Measurements from ENCODE around the gene NDUFB7.
"Not testable (repeated sequence)": the region's sequence is repeated elsewhere in the genome, so short reads cannot be mapped to it uniquely, and the experiment has no call there.

The NDUFB7 gene

GRCh38 chr19:14576363-14576762 is 4.5 kb upstream of the NDUFB7 start:
- Histone ChIP-seq H4K20me1 (peaks cover 12% of the 10 kb centered on the region), H3K4me2 (peak overlapping the region; percentile 29; the same call in 1 of the 2 replicates), H3K27me3 (no peaks in the 10 kb centered on the region), H3K27ac (no peak overlapping the region), H3K4me1 (peaks cover 57% of the 10 kb centered on the region), H3K4me3 (no peak overlapping the region), H3K36me3 (no peaks in the 10 kb centered on the region), H3K9ac (no peak overlapping the region), H3K9me3 (no peaks in the 10 kb centered on the region)
- TF ChIP-seq Cebpa-rat (IDR thresholded peaks at IDR 0.05): no peak

- H3K4me2 ChIP-seq: no peak overlapping the region
- H3K27me3 ChIP-seq: no peaks in the 10 kb centered on the region
- TF ChIP-seq Cebpa-rat (IDR thresholded peaks at IDR 0.05): no peak
- H3K4me3 ChIP-seq: no peak overlapping the region
- H3K9ac ChIP-seq: no peak overlapping the region
- no peaks in the 10 kb centered on the region for H3K36me3 ChIP-seq
- H3K9me3 ChIP-seq: no peaks in the 10 kb centered on the region
- peaks cover 66% of the 10 kb centered on the region for H3K4me1 ChIP-seq
- H4K20me1 ChIP-seq: peaks cover 21% of the 10 kb centered on the region
- H3K27ac ChIP-seq: no peak overlapping the region
These were observed 3.6 kb upstream of the NDUFB7 start for GRCh38 chr19:14575428-14575980.

GRCh38 chr19:14570864-14571527 is 870 bp downstream of the NDUFB7 start:
- H3K9ac ChIP-seq: peak overlapping the region; percentile 89
- H3K36me3 ChIP-seq: peaks cover 18% of the 10 kb centered on the region
- H3K4me3 ChIP-seq: peak overlapping the region; percentile 87
- peak overlapping the region; percentile 84 for H3K27ac ChIP-seq
- no peak for TF ChIP-seq Cebpa-rat (IDR thresholded peaks at IDR 0.05)
- peak overlapping the region; percentile 99 for H3K4me2 ChIP-seq
- H3K4me1 ChIP-seq: peaks cover 72% of the 10 kb centered on the region
- peaks cover 49% of the 10 kb centered on the region for H4K20me1 ChIP-seq
- H3K9me3 ChIP-seq: no peaks in the 10 kb centered on the region
- H3K27me3 ChIP-seq: no peaks in the 10 kb centered on the region

GRCh38 chr19:14567079-14567478 is 4.8 kb downstream of the NDUFB7 start:
- TF ChIP-seq Cebpa-rat (IDR thresholded peaks at IDR 0.05): no peak
- H3K9me3 ChIP-seq: no peaks in the 10 kb centered on the region
- H3K27ac ChIP-seq: peak overlapping the region; percentile 79
- peak overlapping the region; percentile 47 for H3K4me3 ChIP-seq
- H3K4me2 ChIP-seq: peak overlapping the region; percentile 91
- peaks cover 36% of the 10 kb centered on the region for H3K36me3 ChIP-seq
- H4K20me1 ChIP-seq: peaks cover 82% of the 10 kb centered on the region
- peaks cover 87% of the 10 kb centered on the region for H3K4me1 ChIP-seq
- H3K9ac ChIP-seq: peak overlapping the region; percentile 43
- no peaks in the 10 kb centered on the region for H3K27me3 ChIP-seq

- H3K9ac ChIP-seq: peak overlapping the region; percentile 43
- peak overlapping the region; percentile 79 for H3K27ac ChIP-seq
- TF ChIP-seq Cebpa-rat (IDR thresholded peaks at IDR 0.05): no peak
- H3K4me3 ChIP-seq: peak overlapping the region; percentile 47
- H4K20me1 ChIP-seq: peaks cover 86% of the 10 kb centered on the region
- peaks cover 36% of the 10 kb centered on the region for H3K36me3 ChIP-seq
- H3K9me3 ChIP-seq: no peaks in the 10 kb centered on the region
- H3K27me3 ChIP-seq: no peaks in the 10 kb centered on the region
- peak overlapping the region; percentile 91 for H3K4me2 ChIP-seq
- H3K4me1 ChIP-seq: peaks cover 90% of the 10 kb centered on the region
These were observed 5.2 kb downstream of the NDUFB7 start for GRCh38 chr19:14566712-14567077.

GRCh38 chr19:14565765-14566711 is 5.8 kb downstream of the NDUFB7 start:
- peak overlapping the region; percentile 55 for H3K4me3 ChIP-seq
- H3K36me3 ChIP-seq: peaks cover 36% of the 10 kb centered on the region
- peaks cover 93% of the 10 kb centered on the region for H3K4me1 ChIP-seq
- H3K27me3 ChIP-seq: no peaks in the 10 kb centered on the region
- H3K9me3 ChIP-seq: no peaks in the 10 kb centered on the region
- peak overlapping the region; percentile 65 for H3K9ac ChIP-seq
- H3K27ac ChIP-seq: peak overlapping the region; percentile 89
- peak overlapping the region; percentile 95 for H3K4me2 ChIP-seq
- TF ChIP-seq Cebpa-rat (IDR thresholded peaks at IDR 0.05): no peak
- H4K20me1 ChIP-seq: peaks cover 88% of the 10 kb centered on the region

GRCh38 chr19:14565298-14565679 is 6.6 kb downstream of the NDUFB7 start:
- peaks cover 93% of the 10 kb centered on the region for H3K4me1 ChIP-seq
- no peak for TF ChIP-seq Cebpa-rat (IDR thresholded peaks at IDR 0.05)
- H3K36me3 ChIP-seq: peaks cover 36% of the 10 kb centered on the region
- peak overlapping the region; percentile 89 for H3K27ac ChIP-seq
- no peaks in the 10 kb centered on the region for H3K9me3 ChIP-seq
- peaks cover 88% of the 10 kb centered on the region for H4K20me1 ChIP-seq
- no peaks in the 10 kb centered on the region for H3K27me3 ChIP-seq
- peak overlapping the region; percentile 95 for H3K4me2 ChIP-seq
- peak overlapping the region; percentile 65 for H3K9ac ChIP-seq
- H3K4me3 ChIP-seq: peak overlapping the region; percentile 55

- peaks cover 94% of the 10 kb centered on the region for H3K4me1 ChIP-seq
These were observed 7.1 kb downstream of the NDUFB7 start for GRCh38 chr19:14564652-14565297.

GRCh38 chr19:14563989-14564651 is 7.7 kb downstream of the NDUFB7 start:
- H3K4me3 ChIP-seq: no peak overlapping the region
- peaks cover 28% of the 10 kb centered on the region for H3K36me3 ChIP-seq
- no peaks in the 10 kb centered on the region for H3K27me3 ChIP-seq
- H3K4me1 ChIP-seq: peaks cover 94% of the 10 kb centered on the region
- peak overlapping the region; percentile 95 for H3K4me2 ChIP-seq
- peaks cover 89% of the 10 kb centered on the region for H4K20me1 ChIP-seq
- H3K9me3 ChIP-seq: no peaks in the 10 kb centered on the region
- H3K9ac ChIP-seq: no peak overlapping the region
- H3K27ac ChIP-seq: peak overlapping the region; percentile 87
- peak; percentile 63; the same call in 1 of the 2 replicates for TF ChIP-seq Cebpa-rat (IDR thresholded peaks at IDR 0.05)

More at GRCh38 chr19:14564652-14565297, 7.1 kb downstream of the NDUFB7 start:
- peak overlapping the region; percentile 65 for H3K9ac ChIP-seq
- H3K4me3 ChIP-seq: peak overlapping the region; percentile 55
- peaks cover 34% of the 10 kb centered on the region for H3K36me3 ChIP-seq
- H3K4me2 ChIP-seq: peak overlapping the region; percentile 95
- H3K9me3 ChIP-seq, H3K27me3 ChIP-seq: not testable (repeated sequence)
- H4K20me1 ChIP-seq: peaks cover 91% of the 10 kb centered on the region
- H3K27ac ChIP-seq: peak overlapping the region; percentile 89

Measured in BLaER1 (cell line).